ENCODE data around the gene KCNMB1.

GRCh38 chr5:170365831-170366230, 23.3 kb downstream of the KCNMB1 start:
- TF ChIP-seq EZH2phosphoT487 (IDR thresholded peaks at IDR 0.05; ENCODE audit: insufficient read depth, low read depth): no peak
- TF ChIP-seq EZH2 (IDR thresholded peaks at IDR 0.05; ENCODE audit: insufficient read depth, poor library complexity, severe bottlenecking): no peak

All from GM23248 (cell line).